K562 (cell line): Measurements from ENCODE around the gene PTBP3. TPM values are rescaled to one million over a fixed set of nuclear protein-coding genes. Genes with fewer than 3 reads are reported as not detected.

Source experiments
- FIP1L1 ChIP-seq: fragments of 200-400 bp; formaldehyde crosslinking; IDR thresholded peaks from 2 replicates; pipeline ENCODE4 v1.6.1; 2018; ENCODE audit warnings: mild to moderate bottlenecking, low read depth, low read length; ENCODE audit not compliant: poor library complexity, severe bottlenecking
- KDM1A ChIP-seq, 2 experiments: fragments of 450-650 bp; IDR thresholded peaks; 2 replicates each; pipeline ENCODE4 v1.6.1; 2016; ENCODE audit warnings: mild to moderate bottlenecking in 2 of 2
- POLR2H ChIP-seq: IDR thresholded peaks from 2 replicates; pipeline ENCODE4 v1.6.1; 2016; ENCODE audit warnings: missing genetic modification characterization, low read depth, mild to moderate bottlenecking, control low read depth, missing compliant biosample characterization, moderate library complexity
- SREBF1 ChIP-seq: fragments of 150-350 bp; IDR thresholded peaks from 2 replicates; pipeline ENCODE4 v1.6.1; 2014; ENCODE audit warnings: antibody characterized with exemption, low read depth, low read length, borderline replicate concordance
- TBP ChIP-seq: optimal IDR thresholded peaks from 2 replicates; pipeline ENCODE3; 2011; ENCODE audit warnings: low read depth, low read length, improper control_type of control experiment
- USF1 ChIP-seq: sonication (generic); formaldehyde crosslinking; IDR thresholded peaks from 2 replicates; pipeline ENCODE4 v1.9.0; 2022; ENCODE audit warnings: mild to moderate bottlenecking, missing genetic modification reagents
- ZKSCAN1 ChIP-seq: fragments of 150-350 bp; IDR thresholded peaks from 2 replicates; pipeline ENCODE4 v1.6.1; 2016; ENCODE audit warnings: low read depth, low read length
- ZNF217 ChIP-seq: sonication (generic); formaldehyde crosslinking; IDR thresholded peaks from 2 replicates; pipeline ENCODE4 v1.8.0; 2022; ENCODE audit warnings: mild to moderate bottlenecking, missing genetic modification reagents
- ZNF280B ChIP-seq: fragments of 250-450 bp; sonication (Bioruptor Pico); IDR thresholded peaks from 2 replicates; pipeline ENCODE4 v1.5.1; 2021; ENCODE audit warnings: mild to moderate bottlenecking
- ZNF668 ChIP-seq: fragments of 250-450 bp; sonication (Bioruptor Pico); IDR thresholded peaks from 2 replicates; pipeline ENCODE4 v1.8.0; 2022; ENCODE audit warnings: mild to moderate bottlenecking, inconsistent platforms
- polyA plus RNA-seq, 8 experiments: library from polyadenylated mRNA; depleted of rRNA in 4 of 8; stranded (reverse) in 5 of 8; unstranded in 3 of 8; fragments of >200 nt; fragmentation: Nextera tagmentation in 2 of 8; fragmentation: Illumina TruSeq in 1 of 8; extraction: Ambion mirVana in 2 of 8; extraction: Trizol in 1 of 8; gene quantifications; 2 replicates each; pipeline versions ENCODE4 v1.2.1 to v1.2.3, GENCODE V29; 2011 to 2014; ENCODE audit warnings: inconsistent platforms in 1 of 8, missing spikeins in 1 of 8
- total RNA-seq, 7 experiments: library from RNA; depleted of rRNA in 6 of 7; stranded (reverse); fragments of >200 nt in 6 of 7; fragmentation: Illumina TruSeq in 2 of 7; extraction: Trizol in 2 of 7; gene quantifications; 2 replicates each; pipeline versions ENCODE4 v1.2.1 to v1.2.3, GENCODE V29; 2011 to 2021; ENCODE audit warnings: low replicate concordance in 1 of 7
- TF ChIP-seq, protein P1 (sequence below): fragments of 450-650 bp; formaldehyde crosslinking; IDR thresholded peaks from 2 replicates; pipeline ENCODE4 v1.4.0; 2020; ENCODE audit warnings: mild to moderate bottlenecking, mixed read lengths
- TF ChIP-seq, protein P2 (sequence below): fragments of 250-450 bp; sonication (Bioruptor Pico); IDR thresholded peaks from 2 replicates; pipeline ENCODE4 v1.4.0; 2020; ENCODE audit warnings: mild to moderate bottlenecking
- TF ChIP-seq, protein P3 (sequence below), 2 experiments: fragments of 450-650 bp in 1 of 2; sonication (generic) in 1 of 2; formaldehyde crosslinking in 1 of 2; IDR thresholded peaks; 2 replicates each; pipeline versions ENCODE4 v1.7.1 to v1.9.0; 2016 to 2022; ENCODE audit warnings: inconsistent platforms in 1 of 2, mild to moderate bottlenecking in 1 of 2, missing genetic modification reagents in 1 of 2

PTBP3 gene
- total and polyA plus RNA-seq, 9 of the 15 experiments (the other 6 are each of a cell fraction or from before 2014, with no cell fraction given): 22.4 to 132 (median 68.0) TPM

DNA sequence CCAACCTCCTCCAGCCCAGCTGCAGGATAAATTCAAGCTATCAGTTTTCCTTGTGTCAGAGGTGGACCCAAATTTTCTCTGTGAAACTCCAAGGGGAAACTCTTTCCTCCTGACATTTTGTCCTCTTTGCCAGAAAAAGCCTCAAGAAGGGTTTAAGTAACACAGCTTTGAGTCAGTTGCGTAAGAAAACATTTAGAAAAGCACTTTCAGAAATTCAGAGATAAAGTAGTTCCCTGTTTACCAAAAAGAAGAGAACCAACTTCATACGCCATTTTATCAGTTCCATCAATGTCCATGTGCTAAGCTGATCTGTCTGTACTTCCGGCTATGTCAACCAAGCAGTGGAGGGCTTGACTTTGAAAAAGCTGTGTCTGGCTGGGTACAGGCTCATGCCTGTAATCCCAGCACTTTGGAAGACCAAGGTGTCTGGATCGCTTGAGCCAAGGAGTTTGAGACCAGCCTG, 138.4 kb downstream of the PTBP3 start (continued):
- TF ChIP-seq, protein P1, sequence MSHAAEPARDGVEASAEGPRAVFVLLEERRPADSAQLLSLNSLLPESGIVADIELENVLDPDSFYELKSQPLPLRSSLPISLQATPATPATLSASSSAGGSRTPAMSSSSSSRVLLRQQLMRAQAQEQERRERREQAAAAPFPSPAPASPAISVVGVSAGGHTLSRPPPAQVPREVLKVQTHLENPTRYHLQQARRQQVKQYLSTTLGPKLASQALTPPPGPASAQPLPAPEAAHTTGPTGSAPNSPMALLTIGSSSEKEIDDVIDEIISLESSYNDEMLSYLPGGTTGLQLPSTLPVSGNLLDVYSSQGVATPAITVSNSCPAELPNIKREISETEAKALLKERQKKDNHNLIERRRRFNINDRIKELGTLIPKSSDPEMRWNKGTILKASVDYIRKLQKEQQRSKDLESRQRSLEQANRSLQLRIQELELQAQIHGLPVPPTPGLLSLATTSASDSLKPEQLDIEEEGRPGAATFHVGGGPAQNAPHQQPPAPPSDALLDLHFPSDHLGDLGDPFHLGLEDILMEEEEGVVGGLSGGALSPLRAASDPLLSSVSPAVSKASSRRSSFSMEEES: no peak
- TF ChIP-seq ZKSCAN1 (no peak), POLR2H (tag) (no peak; the same call in 1 of the 2 replicates), SREBF1 (no peak), TBP (no peak), KDM1A (IDR thresholded peaks at IDR 0.05) (0 out of 4 replicates have a peak, but pooled peaks of 1 of the 2 experiments have one; percentile 7), ZNF280B (CRISPR knock-in tag) (no peak), ZNF668 (CRISPR knock-in tag) (peak; percentile 4; the same call in 1 of the 2 replicates), ZNF217 (CRISPR knock-in tag) (no peak), FIP1L1 (no peak), USF1 (CRISPR knock-in tag) (no peak)
- TF ChIP-seq, protein P2, sequence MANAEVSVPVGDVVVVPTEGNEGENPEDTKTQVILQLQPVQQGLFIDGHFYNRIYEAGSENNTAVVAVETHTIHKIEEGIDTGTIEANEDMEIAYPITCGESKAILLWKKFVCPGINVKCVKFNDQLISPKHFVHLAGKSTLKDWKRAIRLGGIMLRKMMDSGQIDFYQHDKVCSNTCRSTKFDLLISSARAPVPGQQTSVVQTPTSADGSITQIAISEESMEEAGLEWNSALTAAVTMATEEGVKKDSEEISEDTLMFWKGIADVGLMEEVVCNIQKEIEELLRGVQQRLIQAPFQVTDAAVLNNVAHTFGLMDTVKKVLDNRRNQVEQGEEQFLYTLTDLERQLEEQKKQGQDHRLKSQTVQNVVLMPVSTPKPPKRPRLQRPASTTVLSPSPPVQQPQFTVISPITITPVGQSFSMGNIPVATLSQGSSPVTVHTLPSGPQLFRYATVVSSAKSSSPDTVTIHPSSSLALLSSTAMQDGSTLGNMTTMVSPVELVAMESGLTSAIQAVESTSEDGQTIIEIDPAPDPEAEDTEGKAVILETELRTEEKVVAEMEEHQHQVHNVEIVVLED (CRISPR knock-in tag): no peak
- TF ChIP-seq, protein P3, sequence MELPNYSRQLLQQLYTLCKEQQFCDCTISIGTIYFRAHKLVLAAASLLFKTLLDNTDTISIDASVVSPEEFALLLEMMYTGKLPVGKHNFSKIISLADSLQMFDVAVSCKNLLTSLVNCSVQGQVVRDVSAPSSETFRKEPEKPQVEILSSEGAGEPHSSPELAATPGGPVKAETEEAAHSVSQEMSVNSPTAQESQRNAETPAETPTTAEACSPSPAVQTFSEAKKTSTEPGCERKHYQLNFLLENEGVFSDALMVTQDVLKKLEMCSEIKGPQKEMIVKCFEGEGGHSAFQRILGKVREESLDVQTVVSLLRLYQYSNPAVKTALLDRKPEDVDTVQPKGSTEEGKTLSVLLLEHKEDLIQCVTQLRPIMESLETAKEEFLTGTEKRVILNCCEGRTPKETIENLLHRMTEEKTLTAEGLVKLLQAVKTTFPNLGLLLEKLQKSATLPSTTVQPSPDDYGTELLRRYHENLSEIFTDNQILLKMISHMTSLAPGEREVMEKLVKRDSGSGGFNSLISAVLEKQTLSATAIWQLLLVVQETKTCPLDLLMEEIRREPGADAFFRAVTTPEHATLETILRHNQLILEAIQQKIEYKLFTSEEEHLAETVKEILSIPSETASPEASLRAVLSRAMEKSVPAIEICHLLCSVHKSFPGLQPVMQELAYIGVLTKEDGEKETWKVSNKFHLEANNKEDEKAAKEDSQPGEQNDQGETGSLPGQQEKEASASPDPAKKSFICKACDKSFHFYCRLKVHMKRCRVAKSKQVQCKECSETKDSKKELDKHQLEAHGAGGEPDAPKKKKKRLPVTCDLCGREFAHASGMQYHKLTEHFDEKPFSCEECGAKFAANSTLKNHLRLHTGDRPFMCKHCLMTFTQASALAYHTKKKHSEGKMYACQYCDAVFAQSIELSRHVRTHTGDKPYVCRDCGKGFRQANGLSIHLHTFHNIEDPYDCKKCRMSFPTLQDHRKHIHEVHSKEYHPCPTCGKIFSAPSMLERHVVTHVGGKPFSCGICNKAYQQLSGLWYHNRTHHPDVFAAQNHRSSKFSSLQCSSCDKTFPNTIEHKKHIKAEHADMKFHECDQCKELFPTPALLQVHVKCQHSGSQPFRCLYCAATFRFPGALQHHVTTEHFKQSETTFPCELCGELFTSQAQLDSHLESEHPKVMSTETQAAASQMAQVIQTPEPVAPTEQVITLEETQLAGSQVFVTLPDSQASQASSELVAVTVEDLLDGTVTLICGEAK (IDR thresholded peaks at IDR 0.05): no peak
- TF ChIP-seq, protein P3 (CRISPR knock-in tag; IDR thresholded peaks at IDR 0.05): no peak
